HG02852 (cell line): Measurements from ENCODE around the gene TFB1M.
"Not testable (repeated sequence)": the region's sequence is repeated elsewhere in the genome, so short reads cannot be mapped to it uniquely, and the experiment has no call there.

Experiments used
- ATAC-seq: cut with Tn5 transposase; IDR thresholded peaks from one replicate; pipeline ENCODE4 v1.9.1; 2021; ENCODE audit warnings: mild to moderate bottlenecking, moderate library complexity; ENCODE audit not compliant: unreplicated experiment

Gene TFB1M

GRCh38 chr6:155314092-155314772 is at the start of gene TFB1M:
Gene TFB1M (minus strand): TSS chr6:155314484. CDS start chr6:155314428, 56 bp downstream.
- ATAC-seq, result peak; percentile 93

- not testable (repeated sequence) for ATAC-seq
Measured at GRCh38 chr6:155364021-155364420, 49.7 kb upstream of the TFB1M start.

- not testable (repeated sequence) for ATAC-seq
Measured at GRCh38 chr6:155362968-155363632, 48.8 kb upstream of the TFB1M start.

GRCh38 chr6:155354167-155354566 is 39.9 kb upstream of the TFB1M start:
- ATAC-seq, result no peak

- ATAC-seq, result no peak
Measured at GRCh38 chr6:155352811-155353210, 38.5 kb upstream of the TFB1M start.

GRCh38 chr6:155352130-155352420 is 37.8 kb upstream of the TFB1M start:
- ATAC-seq, result no peak

- peak; percentile 92 for ATAC-seq
Measured at GRCh38 chr6:155351273-155352129, 37.2 kb upstream of the TFB1M start.

GRCh38 chr6:155349956-155350355 is 35.7 kb upstream of the TFB1M start:
- ATAC-seq, result no peak

GRCh38 chr6:155349129-155349528 is 34.8 kb upstream of the TFB1M start:
- no peak for ATAC-seq

- ATAC-seq, result no peak
Measured at GRCh38 chr6:155347800-155348199, 33.5 kb upstream of the TFB1M start.

GRCh38 chr6:155346957-155347356 is 32.7 kb upstream of the TFB1M start:
- ATAC-seq, result no peak

- no peak for ATAC-seq
Measured at GRCh38 chr6:155344341-155345006, 30.2 kb upstream of the TFB1M start.

GRCh38 chr6:155341130-155341828 is 27.0 kb upstream of the TFB1M start:
- peak; percentile 75 for ATAC-seq

GRCh38 chr6:155340464-155341129 is 26.3 kb upstream of the TFB1M start:
- ATAC-seq, result peak; percentile 35

GRCh38 chr6:155339929-155340328 is 25.6 kb upstream of the TFB1M start:
- ATAC-seq, result not testable (repeated sequence)

- not testable (repeated sequence) for ATAC-seq
Measured at GRCh38 chr6:155338237-155338636, 24.0 kb upstream of the TFB1M start.

GRCh38 chr6:155335265-155335664 is 21.0 kb upstream of the TFB1M start:
- no peak for ATAC-seq

GRCh38 chr6:155334073-155334472 is 19.8 kb upstream of the TFB1M start:
- ATAC-seq, result not testable (repeated sequence)

GRCh38 chr6:155333414-155333813 is 19.1 kb upstream of the TFB1M start:
- ATAC-seq, result peak; percentile 83

- no peak for ATAC-seq
Measured at GRCh38 chr6:155330922-155331321, 16.6 kb upstream of the TFB1M start.
